PC-9 (cell line): ENCODE results near the gene HEPHL1.

Source experiments
- EZH2 ChIP-seq: fragments of 200-600 bp; sonication (generic); IDR thresholded peaks from 2 replicates; pipeline ENCODE4 v1.8.0; 2017; ENCODE audit warnings: antibody characterized with exemption, low read depth
- TF ChIP-seq, protein P1 (sequence below): fragments of 200-600 bp; sonication (generic); conservative IDR thresholded peaks from 2 replicates; pipeline ENCODE4 v1.6.1; 2017; ENCODE audit warnings: mixed run types, antibody characterized with exemption, mild to moderate bottlenecking, moderate library complexity

DNA sequence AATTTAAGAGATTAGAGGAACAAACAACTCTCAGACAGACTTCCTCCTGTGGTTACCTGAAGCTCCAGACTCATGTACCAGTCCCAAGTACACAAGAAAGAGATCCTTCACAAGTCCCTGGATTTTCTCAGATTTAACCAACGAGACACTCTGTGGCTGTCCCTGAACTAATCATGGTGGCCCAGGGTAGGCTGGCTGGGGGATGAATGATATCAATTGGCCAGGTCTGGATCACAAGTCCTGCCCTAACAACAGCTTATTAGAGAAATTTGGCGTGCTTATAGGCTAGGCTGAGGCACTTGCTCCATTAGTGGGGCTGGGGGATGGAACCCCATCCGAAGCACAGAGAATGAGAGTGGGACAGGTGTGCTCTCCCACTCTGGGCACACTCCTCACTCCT lies 22.1 kb downstream of the HEPHL1 start:
- TF ChIP-seq, protein P1, sequence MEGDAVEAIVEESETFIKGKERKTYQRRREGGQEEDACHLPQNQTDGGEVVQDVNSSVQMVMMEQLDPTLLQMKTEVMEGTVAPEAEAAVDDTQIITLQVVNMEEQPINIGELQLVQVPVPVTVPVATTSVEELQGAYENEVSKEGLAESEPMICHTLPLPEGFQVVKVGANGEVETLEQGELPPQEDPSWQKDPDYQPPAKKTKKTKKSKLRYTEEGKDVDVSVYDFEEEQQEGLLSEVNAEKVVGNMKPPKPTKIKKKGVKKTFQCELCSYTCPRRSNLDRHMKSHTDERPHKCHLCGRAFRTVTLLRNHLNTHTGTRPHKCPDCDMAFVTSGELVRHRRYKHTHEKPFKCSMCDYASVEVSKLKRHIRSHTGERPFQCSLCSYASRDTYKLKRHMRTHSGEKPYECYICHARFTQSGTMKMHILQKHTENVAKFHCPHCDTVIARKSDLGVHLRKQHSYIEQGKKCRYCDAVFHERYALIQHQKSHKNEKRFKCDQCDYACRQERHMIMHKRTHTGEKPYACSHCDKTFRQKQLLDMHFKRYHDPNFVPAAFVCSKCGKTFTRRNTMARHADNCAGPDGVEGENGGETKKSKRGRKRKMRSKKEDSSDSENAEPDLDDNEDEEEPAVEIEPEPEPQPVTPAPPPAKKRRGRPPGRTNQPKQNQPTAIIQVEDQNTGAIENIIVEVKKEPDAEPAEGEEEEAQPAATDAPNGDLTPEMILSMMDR = no peak
- TF ChIP-seq EZH2 = no peak
